Right cardiac atrium (tissue), 5 donors: ENCODE measurements around the gene SP1. TPM values are rescaled to one million over a fixed set of nuclear protein-coding genes. Genes with fewer than 3 reads are reported as not detected.
A peak's percentile ranks its signal among the peaks of the same experiment; 100 is the strongest.

Source experiments
- ATAC-seq, 2 donors: fragments of 200-7000 bp; cut with Tn5 transposase; one replicate each; pipeline versions ENCODE4 v1.8.0 to v1.9.1; 2020; ENCODE audit warnings: moderate library complexity in 2 of 2, mild to moderate bottlenecking in 1 of 2
- DNase-seq, 3 donors: peaks; one replicate each; pipeline ENCODE4 v3.0.0-alpha.2; 2020
- H3K27ac ChIP-seq: one replicate; pipeline ENCODE4 v1.5.1; 2013; ENCODE audit warnings: mild to moderate bottlenecking, low read length, control low read depth, moderate library complexity
- H3K27me3 ChIP-seq: one replicate; pipeline ENCODE4 v1.6.1; 2013; ENCODE audit not compliant: control insufficient read depth, insufficient read depth
- H3K4me1 ChIP-seq: one replicate; pipeline ENCODE4 v1.6.1; 2013; ENCODE audit warnings: low read length; ENCODE audit not compliant: control insufficient read depth, insufficient read depth
- H3K4me3 ChIP-seq: one replicate; pipeline ENCODE4 v1.5.1; 2013; ENCODE audit warnings: low read length, control low read depth
- H3K9me3 ChIP-seq: one replicate; pipeline ENCODE4 v1.6.1; 2013; ENCODE audit warnings: low read length; ENCODE audit not compliant: control insufficient read depth
- WGBS: extraction: QIAGEN DNeasy Blood & Tissue Kit; methylation state at CpG from one replicate; pipeline ENCODE4 v1.1.7; 2013; 5-methylcytosine and 5-hydroxymethylcytosine counted together
- intact Hi-C, 4 donors: fragments of 100-400 bp; cut with DNase I; formaldehyde crosslinking; loops; one replicate each; pipeline versions ENCODE4 v1.11.0 to v1.14.0; 2022 to 2023
- polyA plus RNA-seq: library from polyadenylated mRNA; stranded (reverse); fragments of 200-250 nt; gene quantifications from one replicate; pipeline ENCODE4 v1.2.3, GENCODE V29; 2013
- total RNA-seq, 4 donors: library from RNA; stranded (reverse); fragmentation: NEBNext Ultra II Directional; extraction: Animal tissue kit (Norgen Biotek cat#: 25700); gene quantifications; one replicate each; pipeline ENCODE4 v1.2.1, GENCODE V29; 2021
- donor health status: healthy with polysubstance abuse.
- donor health status: DM: no; HTN: yes; CAD: no.
- donor health status: DM: no; HTN: no; CAD: no.
- donor health status: DM: no; HTN: yes; CAD: no; lungs with severe emphysema.
- donor health status: DM: yes; HTN: yes; CAD: no.

The SP1 gene
- total and polyA plus RNA-seq, 5 donors = 8.3 to 39.9 (median 31.7) TPM

- Histone ChIP-seq H3K27ac (no peak overlapping the region), H3K4me3 (no peak overlapping the region), H3K9me3 (no peaks in the 10 kb centered on the region), H3K27me3 (no peaks in the 10 kb centered on the region), H3K4me1 (peaks cover 3% of the 10 kb centered on the region)
- no peak for DNase-seq
- 90% methylated on average over 11 of the region's 11 CpGs for WGBS
- peak in 1 of 2 donors; percentile 10 for ATAC-seq
- intact Hi-C loops = no loop called here
Measured at GRCh38 chr12:53464685-53465418, 84.9 kb downstream of the SP1 start.

GRCh38 chr12:53465679-53466078 is 85.7 kb downstream of the SP1 start:
- H3K27ac ChIP-seq = peak overlapping the region; percentile 2
- 50% methylated on average over 2 of the region's 2 CpGs for WGBS
- ATAC-seq (no peak), DNase-seq (no peak)
- H3K27me3 ChIP-seq = no peaks in the 10 kb centered on the region
- H3K9me3 ChIP-seq = no peaks in the 10 kb centered on the region
- no peak overlapping the region for H3K4me3 ChIP-seq
- intact Hi-C loops = no loop called here
- H3K4me1 ChIP-seq = peaks cover 3% of the 10 kb centered on the region

Other genes with a start within 250 kb of the SP1 start
- 10 to 100 TPM; 13.8 to 29.9 (median 22.4) TPM for gene ZNF740, start 199.5 kb upstream of the SP1 start, total RNA-seq
- 5.3 TPM for gene ZNF740, start 199.5 kb upstream of the SP1 start, polyA plus RNA-seq
- 10 to 100 TPM; 10.3 to 13.0 (median 12.3) TPM for gene CSAD, start 199.3 kb upstream of the SP1 start, total RNA-seq
- gene CSAD, start 199.3 kb upstream of the SP1 start, polyA plus RNA-seq = 16.2 TPM
- gene ITGB7, start 172.9 kb upstream of the SP1 start, total RNA-seq = 1 to 10 TPM in 2 of 4 donors, under 1 TPM in 2; 0.88 to 2.8 (median 1.3) TPM
- gene ITGB7, start 172.9 kb upstream of the SP1 start, polyA plus RNA-seq = 0.45 TPM
- 10 to 100 TPM; 11.7 to 26.2 (median 23.4) TPM for gene RARG, start 148.0 kb upstream of the SP1 start, total RNA-seq
- gene RARG, start 148.0 kb upstream of the SP1 start, polyA plus RNA-seq = 10.5 TPM
- 1 to 10 TPM in 1 of 4 donors, under 1 TPM in 3; 0.23 to 1.2 (median 0.40) TPM for gene ESPL1, start 111.9 kb upstream of the SP1 start, total RNA-seq
- 0.11 TPM for gene ESPL1, start 111.9 kb upstream of the SP1 start, polyA plus RNA-seq
- gene PFDN5, start 84.6 kb upstream of the SP1 start, total RNA-seq = 100 to 1,000 TPM; 355 to 443 (median 395) TPM
- gene PFDN5, start 84.6 kb upstream of the SP1 start, polyA plus RNA-seq = 764 TPM
- 10 to 100 TPM; 28.9 to 44.3 (median 38.1) TPM for gene MYG1, start 80.5 kb upstream of the SP1 start, total RNA-seq
- gene MYG1, start 80.5 kb upstream of the SP1 start, polyA plus RNA-seq = 37.3 TPM
- 10 to 100 TPM; 30.5 to 48.9 (median 40.0) TPM for gene AAAS, start 58.6 kb upstream of the SP1 start, total RNA-seq
- 31.3 TPM for gene AAAS, start 58.6 kb upstream of the SP1 start, polyA plus RNA-seq
- gene SP7, start 43.8 kb upstream of the SP1 start, total RNA-seq = not detected
- not detected for gene SP7, start 43.8 kb upstream of the SP1 start, polyA plus RNA-seq
- gene AMHR2, start 43.7 kb downstream of the SP1 start, total RNA-seq = under 1 TPM in 3 of 4 donors, not detected in 1; 0.54 to 0.88 (median 0.82) TPM
- gene AMHR2, start 43.7 kb downstream of the SP1 start, polyA plus RNA-seq = 0.48 TPM
- 10 to 100 TPM; 66.9 to 85.6 (median 82.6) TPM for gene PRR13, start 61.6 kb downstream of the SP1 start, total RNA-seq
- 69.1 TPM for gene PRR13, start 61.6 kb downstream of the SP1 start, polyA plus RNA-seq
- 100 to 1,000 TPM; 575 to 743 (median 588) TPM for gene PCBP2, start 71.9 kb downstream of the SP1 start, total RNA-seq
- gene PCBP2, start 71.9 kb downstream of the SP1 start, polyA plus RNA-seq = 349 TPM
- gene MAP3K12, start 119.3 kb downstream of the SP1 start, total RNA-seq = 1 to 10 TPM; 7.7 to 9.6 (median 9.0) TPM
- gene MAP3K12, start 119.3 kb downstream of the SP1 start, polyA plus RNA-seq = 9.2 TPM
- gene TARBP2, start 121.1 kb downstream of the SP1 start, total RNA-seq = 10 to 100 TPM; 12.9 to 13.9 (median 13.4) TPM
- gene TARBP2, start 121.1 kb downstream of the SP1 start, polyA plus RNA-seq = 12.8 TPM
- not detected for gene NPFF, start 127.3 kb downstream of the SP1 start, total RNA-seq
- not detected for gene NPFF, start 127.3 kb downstream of the SP1 start, polyA plus RNA-seq
- gene ATF7, start 246.2 kb downstream of the SP1 start, total RNA-seq = 10 to 100 TPM; 30.7 to 36.9 (median 33.3) TPM
- gene ATF7, start 246.2 kb downstream of the SP1 start, polyA plus RNA-seq = 22.8 TPM